SJCRH30 (cell line): ENCODE data around the gene PDE5A. TPM values are rescaled to one million over a fixed set of nuclear protein-coding genes. Genes with fewer than 3 reads are reported as not detected.

Source experiments
- DNase-seq, 2 experiments: peaks; one replicate each; pipeline ENCODE4 v3.0.0-alpha.2; 2015 to 2020
- H3K27ac ChIP-seq: fragments of 250-450 bp; sonication (Bioruptor Pico); 2 replicates; pipeline ENCODE4 v1.5.1; 2020; ENCODE audit warnings: mild to moderate bottlenecking, moderate library complexity
- H3K27me3 ChIP-seq: fragments of 250-450 bp; sonication (Bioruptor Pico); 2 replicates; pipeline ENCODE4 v1.5.1; 2020; ENCODE audit warnings: mild to moderate bottlenecking, moderate library complexity
- H3K36me3 ChIP-seq: fragments of 250-450 bp; sonication (Bioruptor Pico); 2 replicates; pipeline ENCODE4 v1.5.1; 2020; ENCODE audit warnings: mild to moderate bottlenecking, moderate library complexity
- H3K4me1 ChIP-seq: fragments of 250-450 bp; sonication (Bioruptor Pico); 2 replicates; pipeline ENCODE4 v1.5.1; 2020; ENCODE audit warnings: mild to moderate bottlenecking, moderate library complexity
- H3K4me3 ChIP-seq: fragments of 250-450 bp; sonication (Bioruptor Pico); 2 replicates; pipeline ENCODE4 v1.5.1; 2020; ENCODE audit warnings: mild to moderate bottlenecking, moderate library complexity
- H3K9me3 ChIP-seq: fragments of 250-450 bp; sonication (Bioruptor Pico); replicated peaks from 2 replicates; pipeline ENCODE4 v1.5.1; 2020; ENCODE audit warnings: mild to moderate bottlenecking, moderate library complexity
- total RNA-seq: library from RNA; depleted of rRNA; stranded (reverse); fragments of >200 nt; shearing (Covaris generic); gene quantifications from 2 replicates; pipeline ENCODE4 v1.2.3, GENCODE V29; 2014

PDE5A gene
- total RNA-seq, 1 experiment from 2014 or later, result 4.3 TPM

- H3K4me3 ChIP-seq, result no peak overlapping the region
- H3K4me1 ChIP-seq, result no peaks in the 10 kb centered on the region
- DNase-seq, result no peak
- H3K27ac ChIP-seq, result no peak overlapping the region
- H3K9me3 ChIP-seq, result no peaks in the 10 kb centered on the region
- no peaks in the 10 kb centered on the region for H3K27me3 ChIP-seq
- peaks cover 5% of the 10 kb centered on the region; the same call in 1 of the 2 replicates for H3K36me3 ChIP-seq
These were observed 120.3 kb downstream of the PDE5A start for GRCh38 chr4:119508281-119508680.

DNA sequence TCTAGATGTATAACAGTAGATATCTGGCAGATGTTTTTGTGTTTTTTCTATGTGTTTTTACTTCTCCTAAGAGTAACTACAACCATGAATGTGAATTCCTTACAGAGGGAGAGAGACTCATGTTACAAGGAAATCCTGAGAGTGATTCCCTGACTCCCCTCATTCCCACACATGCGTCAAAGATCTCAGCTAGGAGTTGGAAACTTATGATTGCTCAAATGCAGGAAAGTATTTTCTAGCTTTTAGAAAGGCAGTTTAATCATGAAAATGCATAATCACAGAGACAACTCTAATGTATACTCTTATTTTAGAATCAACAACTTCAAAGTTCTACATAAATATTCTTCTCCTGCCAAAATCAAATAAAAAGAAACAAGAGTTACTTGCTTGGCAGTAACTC lies 121.8 kb downstream of the PDE5A start:
- H3K9me3 ChIP-seq, result no peaks in the 10 kb centered on the region
- H3K27ac ChIP-seq, result no peak overlapping the region
- H3K36me3 ChIP-seq, result peaks cover 5% of the 10 kb centered on the region; the same call in 1 of the 2 replicates
- DNase-seq, result no peak
- H3K4me3 ChIP-seq, result no peak overlapping the region
- no peaks in the 10 kb centered on the region for H3K27me3 ChIP-seq
- no peaks in the 10 kb centered on the region for H3K4me1 ChIP-seq

DNA sequence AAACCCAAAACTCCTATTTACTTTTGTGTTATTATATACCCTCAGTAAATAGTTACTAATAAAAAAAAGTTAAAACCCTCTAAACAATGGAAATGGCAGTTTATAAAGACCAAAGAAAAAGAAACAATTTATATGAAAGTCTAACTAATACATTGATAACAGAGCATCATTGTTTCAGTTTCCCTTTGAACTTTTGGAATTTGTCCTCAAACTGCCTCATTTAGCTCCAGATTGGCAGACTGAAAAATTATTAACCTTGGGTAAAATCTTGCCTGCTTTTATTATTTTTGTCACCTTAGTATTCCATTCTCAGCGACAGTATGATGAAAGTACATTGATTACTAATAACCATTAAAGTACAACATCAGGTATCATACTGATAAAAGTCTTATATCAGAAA lies 124.0 kb downstream of the PDE5A start:
- no peak overlapping the region for H3K27ac ChIP-seq
- DNase-seq, result no peak
- no peaks in the 10 kb centered on the region for H3K4me1 ChIP-seq
- H3K36me3 ChIP-seq, result peaks cover 5% of the 10 kb centered on the region
- no peak overlapping the region for H3K4me3 ChIP-seq
- no peaks in the 10 kb centered on the region for H3K9me3 ChIP-seq
- no peaks in the 10 kb centered on the region for H3K27me3 ChIP-seq

GRCh38 chr4:119501740-119502139 lies 126.9 kb downstream of the PDE5A start:
- no peak overlapping the region for H3K27ac ChIP-seq
- H3K4me3 ChIP-seq, result no peak overlapping the region
- H3K36me3 ChIP-seq, result peaks cover 9% of the 10 kb centered on the region
- H3K4me1 ChIP-seq, result no peaks in the 10 kb centered on the region
- no peaks in the 10 kb centered on the region for H3K9me3 ChIP-seq
- DNase-seq, result no peak
- H3K27me3 ChIP-seq, result no peaks in the 10 kb centered on the region

DNA sequence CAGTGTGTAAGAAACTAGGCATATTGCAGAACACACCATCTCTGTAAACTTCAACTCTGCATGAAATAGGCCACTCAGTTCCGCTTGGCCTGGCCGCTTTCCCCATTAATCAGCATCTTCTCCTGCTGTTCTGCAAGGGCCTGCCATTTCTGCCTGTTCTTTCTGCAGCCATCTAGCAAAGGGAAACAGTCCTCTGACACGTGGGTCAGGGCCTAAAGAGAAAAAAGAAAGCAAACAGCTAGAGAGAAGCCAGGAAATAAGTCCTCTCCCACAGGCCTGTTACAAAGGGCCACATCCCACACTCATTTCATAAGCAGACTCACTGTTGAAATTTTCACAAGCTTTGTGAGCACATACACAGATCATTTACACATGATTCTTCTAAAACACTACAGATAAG lies 130.1 kb downstream of the PDE5A start:
- H3K36me3 ChIP-seq, result peaks cover 7% of the 10 kb centered on the region
- no peak overlapping the region for H3K27ac ChIP-seq
- DNase-seq, result no peak
- H3K4me3 ChIP-seq, result no peak overlapping the region
- H3K4me1 ChIP-seq, result no peaks in the 10 kb centered on the region
- no peaks in the 10 kb centered on the region for H3K27me3 ChIP-seq
- H3K9me3 ChIP-seq, result no peaks in the 10 kb centered on the region

- no peaks in the 10 kb centered on the region for H3K27me3 ChIP-seq
- no peak overlapping the region for H3K27ac ChIP-seq
- H3K36me3 ChIP-seq, result peaks cover 3% of the 10 kb centered on the region
- no peak for DNase-seq
- H3K4me1 ChIP-seq, result no peaks in the 10 kb centered on the region
- H3K9me3 ChIP-seq, result no peaks in the 10 kb centered on the region
- H3K4me3 ChIP-seq, result no peak overlapping the region
These were observed 134.7 kb downstream of the PDE5A start for GRCh38 chr4:119493886-119494285.

- peak in 1 of 2 experiments; percentile 24 for DNase-seq
- no peak overlapping the region for H3K4me3 ChIP-seq
- H3K4me1 ChIP-seq, result no peaks in the 10 kb centered on the region
- no peaks in the 10 kb centered on the region for H3K27me3 ChIP-seq
- peaks cover 3% of the 10 kb centered on the region for H3K36me3 ChIP-seq
- no peak overlapping the region for H3K27ac ChIP-seq
- no peaks in the 10 kb centered on the region for H3K9me3 ChIP-seq
These were observed 135.2 kb downstream of the PDE5A start for GRCh38 chr4:119493419-119493818.

DNA sequence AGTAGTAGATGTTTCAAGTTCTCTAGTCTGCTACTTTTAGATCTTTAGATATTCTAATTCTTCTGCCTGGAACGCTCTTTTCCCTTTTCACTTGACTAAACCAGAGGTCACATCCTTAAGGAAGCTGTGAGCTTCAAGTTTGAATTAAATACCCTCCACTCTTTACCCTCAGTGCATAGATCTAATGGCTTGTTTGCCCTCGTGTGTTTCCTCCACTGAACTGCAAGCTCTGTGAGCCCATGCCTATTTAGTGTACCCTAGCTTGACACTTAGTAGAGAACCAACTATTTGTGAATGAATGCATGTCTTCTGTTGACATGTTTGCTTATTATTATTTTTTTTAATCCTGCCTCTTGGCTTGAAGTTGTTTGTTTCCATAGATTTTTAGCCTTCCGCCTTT lies 138.3 kb downstream of the PDE5A start:
- peak; percentile 3 to 24 for DNase-seq
- peaks cover 7% of the 10 kb centered on the region for H3K9me3 ChIP-seq
- no peaks in the 10 kb centered on the region for H3K27me3 ChIP-seq
- no peak overlapping the region for H3K4me3 ChIP-seq
- peaks cover 3% of the 10 kb centered on the region for H3K36me3 ChIP-seq
- no peaks in the 10 kb centered on the region for H3K4me1 ChIP-seq
- no peak overlapping the region for H3K27ac ChIP-seq

DNA sequence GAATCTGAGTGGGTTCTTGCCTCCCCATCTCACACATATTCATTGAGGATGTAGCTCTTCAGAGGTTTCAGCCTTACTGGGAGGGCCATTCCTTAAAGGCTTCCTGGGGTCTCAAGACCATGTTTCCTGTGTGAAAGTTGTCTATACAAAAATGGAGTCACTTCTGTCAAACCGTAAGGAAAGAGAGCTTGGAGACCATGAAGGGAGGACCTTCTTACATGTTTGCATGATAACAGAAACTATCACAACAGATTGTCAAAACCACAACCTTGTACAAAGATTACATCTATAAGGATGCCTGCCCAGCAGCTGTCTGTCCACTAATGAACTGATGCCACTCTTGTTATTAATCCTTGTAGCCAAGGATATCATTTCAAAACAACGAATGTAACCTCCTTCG lies 139.3 kb downstream of the PDE5A start:
- H3K36me3 ChIP-seq, result no peaks in the 10 kb centered on the region

DNA sequence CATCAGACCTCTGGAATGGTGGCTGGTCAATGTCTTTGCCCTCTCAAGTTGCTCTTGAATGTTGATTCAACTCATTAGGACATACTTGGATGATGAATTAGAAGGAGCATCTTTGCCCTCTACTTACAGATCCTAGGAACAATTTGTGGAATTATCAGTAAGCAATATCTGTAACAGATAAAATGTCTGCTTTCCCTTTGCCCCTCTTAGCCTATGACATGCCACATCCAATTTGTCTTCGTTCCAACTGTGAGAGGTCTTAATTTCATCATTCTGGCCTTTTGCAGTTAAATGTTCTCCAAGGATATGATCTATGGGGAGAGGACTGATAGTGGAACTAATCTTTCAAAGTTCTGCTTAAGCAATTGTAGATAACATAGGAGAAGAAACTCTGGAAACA lies 148.3 kb downstream of the PDE5A start:
- Histone ChIP-seq H3K9me3 (peaks cover 9% of the 10 kb centered on the region; the same call in 1 of the 2 replicates), H3K36me3 (peaks cover 42% of the 10 kb centered on the region), H3K4me1 (no peaks in the 10 kb centered on the region), H3K27ac (no peak overlapping the region), H3K4me3 (no peak overlapping the region), H3K27me3 (no peaks in the 10 kb centered on the region)
- DNase-seq, result no peak

More for the DNA sequence above, 139.3 kb downstream of the PDE5A start:
- Histone ChIP-seq H3K9me3 (peaks cover 13% of the 10 kb centered on the region), H3K27me3 (no peaks in the 10 kb centered on the region), H3K4me3 (no peak overlapping the region), H3K4me1 (no peaks in the 10 kb centered on the region), H3K27ac (no peak overlapping the region)
- no peak for DNase-seq

DNA sequence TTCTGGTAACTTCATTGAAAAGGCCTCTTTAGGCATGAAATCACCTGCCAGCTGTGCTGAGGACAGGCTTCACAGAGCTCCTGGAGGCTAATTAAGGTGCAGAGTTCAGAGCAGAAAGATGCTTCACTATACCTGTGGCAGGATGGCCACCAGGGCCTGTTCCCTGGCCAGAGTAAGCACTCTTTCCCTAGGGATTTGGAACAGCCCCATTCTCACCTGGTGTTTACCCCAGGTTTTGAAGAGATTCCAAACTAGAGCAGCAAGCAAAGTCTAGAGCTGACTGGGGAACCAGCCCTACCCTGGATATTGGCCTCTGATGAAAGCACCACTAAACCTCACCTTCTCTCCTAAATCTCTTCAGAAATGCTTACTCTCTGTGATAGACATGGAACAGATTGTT lies 148.8 kb downstream of the PDE5A start:
- no peak for DNase-seq
- H3K9me3 ChIP-seq, result peaks cover 9% of the 10 kb centered on the region; the same call in 1 of the 2 replicates
- H3K4me3 ChIP-seq, result no peak overlapping the region
- peaks cover 42% of the 10 kb centered on the region for H3K36me3 ChIP-seq
- H3K27me3 ChIP-seq, result no peaks in the 10 kb centered on the region
- no peak overlapping the region for H3K27ac ChIP-seq
- no peaks in the 10 kb centered on the region for H3K4me1 ChIP-seq

DNA sequence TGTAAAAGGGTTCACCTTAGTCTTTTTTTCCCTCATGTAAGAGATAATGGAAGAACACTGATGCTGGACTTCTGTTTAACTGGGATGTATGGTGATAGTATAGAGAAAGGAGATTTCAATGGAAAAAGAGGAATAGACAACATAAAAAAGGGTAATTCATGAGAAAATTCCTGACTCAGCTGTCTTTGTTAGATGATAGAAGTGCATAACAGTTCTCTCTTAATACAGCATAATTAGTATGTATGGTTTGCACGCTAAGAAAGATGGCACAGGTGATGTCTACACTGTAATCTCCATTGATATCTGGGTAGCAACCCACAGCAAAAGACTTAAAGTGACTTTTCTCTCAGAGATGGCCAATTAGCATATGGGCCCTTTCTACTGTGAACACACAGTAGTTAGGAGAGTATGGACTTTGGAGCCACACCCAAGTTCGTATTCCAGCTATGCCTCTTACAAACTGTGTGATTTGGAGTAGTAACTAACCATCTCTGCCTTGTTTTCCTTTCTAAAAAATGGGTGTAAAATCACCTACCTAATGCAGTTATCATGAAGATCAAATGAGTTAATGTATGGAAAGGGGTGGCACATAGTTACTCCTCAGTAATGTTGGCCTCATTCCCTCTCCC lies 149.3 kb downstream of the PDE5A start:
- peaks cover 3% of the 10 kb centered on the region; the same call in 1 of the 2 replicates for H3K9me3 ChIP-seq
- H3K36me3 ChIP-seq, result peaks cover 42% of the 10 kb centered on the region
- no peak for DNase-seq
- no peak overlapping the region for H3K4me3 ChIP-seq
- H3K27ac ChIP-seq, result no peak overlapping the region
- H3K4me1 ChIP-seq, result no peaks in the 10 kb centered on the region
- H3K27me3 ChIP-seq, result no peaks in the 10 kb centered on the region

GRCh38 chr4:119478446-119479179 lies 150.0 kb downstream of the PDE5A start:
- no peak overlapping the region for H3K27ac ChIP-seq
- no peak overlapping the region for H3K4me3 ChIP-seq
- H3K4me1 ChIP-seq, result no peaks in the 10 kb centered on the region
- no peak for DNase-seq
- no peaks in the 10 kb centered on the region for H3K27me3 ChIP-seq
- peaks cover 35% of the 10 kb centered on the region for H3K36me3 ChIP-seq
- H3K9me3 ChIP-seq, result no peaks in the 10 kb centered on the region

- Histone ChIP-seq H3K9me3 (no peaks in the 10 kb centered on the region), H3K27me3 (no peaks in the 10 kb centered on the region), H3K4me3 (no peak overlapping the region), H3K36me3 (peaks cover 33% of the 10 kb centered on the region), H3K4me1 (no peaks in the 10 kb centered on the region), H3K27ac (no peak overlapping the region)
- DNase-seq, result no peak
These were observed 151.1 kb downstream of the PDE5A start for GRCh38 chr4:119477412-119478053.

GRCh38 chr4:119471259-119471658 lies 157.3 kb downstream of the PDE5A start:
- H3K36me3 ChIP-seq, result peaks cover 4% of the 10 kb centered on the region; the same call in 1 of the 2 replicates
- DNase-seq, result no peak
- H3K4me3 ChIP-seq, result no peak overlapping the region
- H3K27me3 ChIP-seq, result no peaks in the 10 kb centered on the region
- no peaks in the 10 kb centered on the region for H3K9me3 ChIP-seq
- H3K4me1 ChIP-seq, result no peaks in the 10 kb centered on the region
- H3K27ac ChIP-seq, result no peak overlapping the region
